Adipose tissue (tissue), 3 donors: Measurements from ENCODE around the gene KANSL1. TPM values are rescaled to one million over a fixed set of nuclear protein-coding genes. Genes with fewer than 3 reads are reported as not detected.
"Not testable (repeated sequence)": the region's sequence is repeated elsewhere in the genome, so short reads cannot be mapped to it uniquely, and the experiment has no call there.

Source experiments
- H3K27ac ChIP-seq: one replicate; pipeline ENCODE4 v1.5.1; 2013; ENCODE audit warnings: low read depth, low read length
- WGBS, 3 donors: extraction: QIAGEN DNeasy Blood & Tissue Kit; methylation state at CpG; one replicate each; pipeline ENCODE4 v1.1.7; 2013; 5-methylcytosine and 5-hydroxymethylcytosine counted together
- polyA plus RNA-seq, 3 donors: library from polyadenylated mRNA; stranded (reverse); fragments of 200-250 nt; gene quantifications; one replicate each; pipeline ENCODE4 v1.2.3, GENCODE V29; 2013
- donor health status: healthy with polysubstance abuse.
- donor health status: Bipolar disorder and iron deficiency.
- donor health status: healthy.

The KANSL1 gene
- polyA plus RNA-seq, 3 donors = 11.4 to 15.2 (median 14.3) TPM

GRCh38 chr17:46023783-46024388 is 169.3 kb downstream of the KANSL1 start:
- 73 to 92% (median 90%) methylated on average over 24 of the region's 24 CpGs for WGBS, 3 donors
- H3K27ac ChIP-seq = no peak overlapping the region

- WGBS, 3 donors = 90 to 92% (median 91%) methylated on average over 7 of the region's 7 CpGs
Observed at GRCh38 chr17:46023366-46023765, 169.9 kb downstream of the KANSL1 start.

GRCh38 chr17:46020998-46021397 is 172.2 kb downstream of the KANSL1 start:
- H3K27ac ChIP-seq = no peak overlapping the region
- 93% methylated on average over 12 of the region's 12 CpGs for WGBS, 3 donors

More at GRCh38 chr17:46023366-46023765, 169.9 kb downstream of the KANSL1 start:
- H3K27ac ChIP-seq = not testable (repeated sequence)

- no peak overlapping the region for H3K27ac ChIP-seq
- 79 to 94% (median 82%) methylated on average over 14 of the region's 14 CpGs for WGBS, 3 donors
Observed at GRCh38 chr17:46020023-46020761, 173.0 kb downstream of the KANSL1 start.

- not testable (repeated sequence) for H3K27ac ChIP-seq
- WGBS, 3 donors = 93 to 95% (median 94%) methylated on average over 8 of the region's 8 CpGs
Observed at GRCh38 chr17:46019408-46019925, 173.8 kb downstream of the KANSL1 start.

- H3K27ac ChIP-seq = no peak overlapping the region
- 74 to 76% (median 74%) methylated on average over 9 of the region's 9 CpGs for WGBS, 3 donors
Observed at GRCh38 chr17:46013502-46014165, 179.6 kb downstream of the KANSL1 start.

GRCh38 chr17:46013127-46013501 is 180.1 kb downstream of the KANSL1 start:
- WGBS, 3 donors = 88 to 92% (median 89%) methylated on average over 7 of the region's 7 CpGs

GRCh38 chr17:46012506-46013079 is 180.6 kb downstream of the KANSL1 start:
- H3K27ac ChIP-seq = no peak overlapping the region
- 84 to 90% (median 86%) methylated on average over 8 to 10 of the region's 11 CpGs for WGBS, 3 donors

More at GRCh38 chr17:46013127-46013501, 180.1 kb downstream of the KANSL1 start:
- H3K27ac ChIP-seq = no peak overlapping the region

- 84 to 93% (median 87%) methylated on average over 27 to 28 of the region's 28 CpGs for WGBS, 3 donors
- H3K27ac ChIP-seq = no peak overlapping the region
Observed at GRCh38 chr17:46011711-46012505, 181.3 kb downstream of the KANSL1 start.

- H3K27ac ChIP-seq = no peak overlapping the region
- WGBS, 3 donors = 80 to 85% (median 84%) methylated on average over 16 of the region's 16 CpGs
Observed at GRCh38 chr17:46010597-46011186, 182.5 kb downstream of the KANSL1 start.

- WGBS, 3 donors = 76 to 81% (median 80%) methylated on average over 33 of the region's 33 CpGs
- H3K27ac ChIP-seq = no peak overlapping the region
Observed at GRCh38 chr17:46009681-46010596, 183.3 kb downstream of the KANSL1 start.

GRCh38 chr17:46008591-46008990 is 184.6 kb downstream of the KANSL1 start:
- no peak overlapping the region for H3K27ac ChIP-seq
- 90 to 95% (median 92%) methylated on average over 9 of the region's 9 CpGs for WGBS, 3 donors

GRCh38 chr17:46007461-46007965 is 185.7 kb downstream of the KANSL1 start:
- H3K27ac ChIP-seq = no peak overlapping the region
- WGBS, 3 donors = 80 to 82% (median 81%) methylated on average over 2 of the region's 2 CpGs

- H3K27ac ChIP-seq = not testable (repeated sequence)
- WGBS, 3 donors = 94 to 96% (median 95%) methylated on average over 1 of the region's 1 CpG
Observed at GRCh38 chr17:46006082-46006481, 187.1 kb downstream of the KANSL1 start.

- no peak overlapping the region for H3K27ac ChIP-seq
- WGBS, 3 donors = 20 to 49% (median 46%) methylated on average over 6 of the region's 6 CpGs
Observed at GRCh38 chr17:46003907-46004748, 189.1 kb downstream of the KANSL1 start.

- WGBS, 3 donors = 61 to 75% (median 70%) methylated on average over 7 of the region's 7 CpGs
- no peak overlapping the region for H3K27ac ChIP-seq
Observed at GRCh38 chr17:46002973-46003316, 190.3 kb downstream of the KANSL1 start.
